HG03175 (cell line): ENCODE results near the gene TPCN1.

Experiments
- ATAC-seq: cut with Tn5 transposase; IDR thresholded peaks from one replicate; pipeline ENCODE4 v1.9.1; 2021; ENCODE audit warnings: mild to moderate bottlenecking, moderate library complexity; ENCODE audit not compliant: unreplicated experiment

The TPCN1 gene

DNA sequence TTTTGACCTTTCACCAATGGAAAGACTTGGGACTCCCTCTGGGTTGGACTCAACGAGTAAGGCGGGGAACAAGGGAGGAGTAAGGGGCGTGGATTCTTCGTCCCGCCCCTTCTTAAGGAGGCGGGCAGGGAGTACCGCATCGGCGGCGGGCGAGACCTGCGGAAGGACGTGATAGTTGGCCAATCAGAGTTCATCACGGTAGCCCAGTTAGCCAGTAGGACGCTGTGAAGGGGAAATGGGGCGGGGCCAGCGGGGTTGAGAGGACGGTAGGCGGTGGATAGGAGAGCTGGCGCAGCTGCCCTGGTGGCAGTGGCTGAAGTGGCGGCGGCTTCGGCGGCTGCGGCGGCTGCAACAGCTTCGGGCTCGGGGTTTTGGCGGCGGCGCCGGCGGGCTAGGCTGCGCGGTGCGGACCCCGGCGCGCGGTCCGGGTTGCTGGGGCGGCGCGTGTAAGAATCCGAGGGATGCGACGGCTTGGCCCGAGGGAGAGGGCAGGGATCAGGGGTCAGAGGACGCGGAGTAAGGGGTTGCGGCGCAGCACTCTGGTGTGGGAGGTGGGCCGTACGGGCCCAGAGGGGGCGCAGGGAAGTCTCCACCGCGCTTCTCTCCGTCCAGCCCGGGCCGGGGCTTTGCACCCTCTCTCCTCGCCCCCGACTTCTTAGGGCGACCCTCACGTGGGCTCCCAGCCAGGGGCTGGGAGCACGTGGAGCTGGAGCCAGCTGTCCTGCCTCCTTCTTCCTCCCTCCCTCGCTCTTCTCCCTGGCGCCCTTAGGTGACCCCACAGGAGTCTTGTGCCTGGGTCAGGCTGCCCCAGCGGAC lies at the start of gene TPCN1:
TPCN1 (plus strand) TSS at position 284 of the 816 bp plus-strand sequence. CDS start 5,389 bp downstream, outside the sequence.
- ATAC-seq, result peak; percentile 88

DNA sequence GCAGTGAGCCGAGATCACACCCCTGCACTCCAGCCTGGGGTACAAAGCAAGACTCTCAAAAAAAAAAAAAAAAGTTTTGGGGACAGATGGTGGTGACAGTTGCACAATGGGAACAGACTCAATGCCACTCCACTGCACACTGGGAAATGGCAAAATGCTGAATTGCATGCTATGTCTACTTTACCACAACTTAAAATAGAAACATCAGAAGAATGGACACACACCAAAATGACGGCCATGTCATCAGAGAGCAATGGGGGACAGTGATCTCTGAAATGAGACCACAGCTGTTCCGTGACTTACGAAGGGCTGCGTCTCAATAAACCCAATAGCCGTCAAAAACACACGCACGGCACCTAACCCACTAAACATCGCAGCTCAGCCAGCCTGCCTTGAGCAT lies 49.7 kb upstream of the TPCN1 start:
- ATAC-seq, result no peak

DNA sequence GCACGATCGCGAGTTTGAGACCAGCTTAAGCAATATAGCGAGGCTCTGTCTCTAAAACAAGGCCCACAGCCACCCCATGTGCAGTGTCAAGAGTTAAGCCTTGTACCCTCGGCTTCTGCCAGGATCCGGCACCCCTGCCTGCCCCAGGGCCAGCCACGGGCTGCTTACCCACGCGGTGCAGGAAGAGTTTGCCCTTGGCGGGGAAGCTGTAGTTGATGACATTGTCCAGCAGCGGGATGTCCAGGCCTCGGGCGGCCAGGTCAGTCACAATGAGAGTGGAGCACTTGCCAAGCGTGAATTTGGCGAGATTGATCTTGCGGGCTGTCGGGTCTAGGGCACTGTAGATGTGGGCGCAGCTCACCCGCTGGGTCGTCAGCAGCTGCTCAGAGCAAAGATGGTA lies 49.1 kb upstream of the TPCN1 start:
- no peak for ATAC-seq

DNA sequence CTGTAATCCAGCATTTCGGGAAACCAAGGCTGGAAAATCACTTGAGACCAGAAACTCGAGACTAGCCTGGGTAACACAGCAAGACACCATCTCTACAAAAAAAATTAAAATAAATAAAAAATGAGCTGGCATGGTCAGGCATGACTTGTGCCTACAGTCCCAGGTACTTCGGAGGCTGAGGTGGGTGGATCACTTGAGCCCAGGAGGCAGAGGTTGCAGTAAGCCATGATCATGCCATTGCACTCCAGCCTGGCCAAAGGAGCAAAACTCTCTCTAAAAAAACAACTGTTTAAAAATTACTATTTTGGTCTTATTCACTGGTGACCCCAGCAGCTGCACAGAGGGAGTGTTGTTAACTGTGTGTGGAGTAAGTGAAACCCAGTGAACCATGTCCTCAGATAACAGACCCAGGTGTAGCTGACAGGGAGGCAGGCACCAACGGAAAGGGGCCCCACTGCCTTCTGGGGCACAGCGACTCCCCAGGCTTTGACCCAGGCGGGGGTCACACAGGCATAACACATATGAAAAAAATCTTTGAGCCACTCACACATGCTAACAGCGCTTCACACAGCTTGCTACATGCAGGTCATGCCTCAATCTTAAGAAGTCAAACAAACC lies 48.1 kb upstream of the TPCN1 start:
- no peak for ATAC-seq

DNA sequence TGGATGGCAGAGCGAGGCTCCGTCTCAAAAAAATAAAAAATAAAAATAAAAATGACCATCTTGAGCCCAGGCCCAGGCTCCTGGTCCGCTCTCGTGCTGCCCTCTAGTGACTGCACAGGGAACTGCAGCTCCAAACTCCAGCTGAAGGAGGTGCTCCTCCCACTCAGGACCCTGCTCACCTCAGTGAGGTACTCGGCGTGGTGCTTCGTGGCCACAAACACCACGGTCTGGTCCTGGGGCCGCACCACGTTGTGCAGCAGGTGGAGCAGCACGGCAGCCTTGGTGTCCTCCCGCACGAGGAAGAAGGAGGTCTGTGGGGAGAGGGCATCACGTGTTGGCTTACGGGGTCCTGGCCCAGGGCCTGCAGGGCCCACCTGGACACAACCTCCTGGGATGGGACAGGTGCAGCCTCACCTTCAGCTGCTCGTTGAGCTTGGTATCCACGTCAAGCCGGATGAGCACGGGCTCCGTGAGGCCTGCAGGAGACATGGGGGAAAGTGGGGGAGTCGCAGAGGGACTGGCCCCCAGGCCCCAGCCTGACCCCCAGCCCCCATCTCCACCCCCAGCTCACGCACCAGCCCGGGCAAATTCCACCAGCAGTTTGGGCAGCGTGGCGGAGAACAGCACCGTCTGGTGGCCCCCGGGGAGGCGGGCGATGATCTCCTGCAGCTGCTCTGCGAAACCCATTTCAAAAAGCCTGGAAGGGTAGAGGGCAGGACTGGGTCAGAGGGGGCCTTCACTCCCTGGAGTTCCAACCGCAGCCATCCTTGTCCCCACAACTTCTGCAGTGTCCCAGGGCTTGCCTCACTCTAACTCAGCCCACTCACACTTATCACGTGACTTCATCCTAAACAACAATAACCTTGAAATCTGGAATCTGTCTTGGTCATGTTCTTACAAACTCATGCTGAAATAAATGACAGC lies 46.5 kb upstream of the TPCN1 start:
- no peak for ATAC-seq

DNA sequence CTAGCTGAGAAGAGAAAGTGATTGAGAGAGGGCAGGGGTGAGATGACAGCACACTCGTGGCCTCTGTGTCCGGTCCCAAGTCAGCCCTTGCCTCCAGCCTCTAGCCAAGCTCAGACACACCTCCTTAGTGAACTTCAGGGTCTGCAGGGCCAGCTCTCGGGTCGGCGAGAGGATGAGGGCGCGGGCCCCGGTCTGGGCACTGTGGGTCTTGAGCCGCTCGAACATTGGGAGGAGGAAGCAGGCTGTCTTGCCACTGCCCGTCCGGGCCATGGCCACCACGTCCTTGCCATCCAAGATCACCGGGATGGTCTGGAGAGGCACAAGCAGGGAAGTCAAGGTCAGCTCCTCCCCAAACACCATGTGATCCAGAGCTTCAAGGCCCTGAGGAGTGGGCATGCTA lies 42.2 kb upstream of the TPCN1 start:
- no peak for ATAC-seq

DNA sequence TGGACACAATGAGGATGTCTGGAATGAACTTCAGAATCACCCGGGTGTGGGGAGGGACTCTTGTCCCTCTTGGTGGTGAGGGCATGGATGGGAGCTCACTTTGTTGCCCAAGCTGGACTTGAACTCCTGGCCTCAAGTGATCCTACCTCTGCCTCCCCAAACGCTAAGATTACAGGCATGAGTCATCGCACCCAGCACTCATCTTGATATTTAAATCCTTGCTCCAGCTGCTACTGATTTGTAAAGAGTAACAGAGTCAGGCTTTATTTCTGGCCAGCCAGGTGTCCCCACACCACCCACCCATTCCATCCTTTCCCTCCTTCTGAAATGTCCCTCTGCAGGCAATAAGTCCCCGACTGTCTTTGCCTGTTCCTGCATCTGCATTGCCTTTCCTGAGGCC lies 40.9 kb upstream of the TPCN1 start:
- ATAC-seq, result no peak

DNA sequence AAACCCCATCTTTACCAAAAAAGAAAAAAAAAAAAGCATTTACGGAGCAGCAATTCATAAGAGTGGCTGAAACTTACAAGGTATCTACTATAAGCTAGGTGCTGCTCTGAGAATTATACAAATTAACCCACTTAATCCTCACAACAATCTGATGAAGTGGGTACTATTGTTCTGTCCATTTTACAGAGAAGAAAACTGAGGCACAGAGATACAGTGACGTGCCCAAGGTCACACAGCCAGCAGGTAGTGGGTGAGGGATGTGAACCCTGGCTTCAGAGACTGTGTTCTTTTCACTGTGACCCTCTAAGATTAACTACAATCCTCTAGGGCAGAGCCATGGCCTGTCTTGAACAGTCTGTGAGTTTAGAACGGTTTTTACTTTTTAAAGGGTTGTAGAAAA lies 39.3 kb upstream of the TPCN1 start:
- no peak for ATAC-seq

DNA sequence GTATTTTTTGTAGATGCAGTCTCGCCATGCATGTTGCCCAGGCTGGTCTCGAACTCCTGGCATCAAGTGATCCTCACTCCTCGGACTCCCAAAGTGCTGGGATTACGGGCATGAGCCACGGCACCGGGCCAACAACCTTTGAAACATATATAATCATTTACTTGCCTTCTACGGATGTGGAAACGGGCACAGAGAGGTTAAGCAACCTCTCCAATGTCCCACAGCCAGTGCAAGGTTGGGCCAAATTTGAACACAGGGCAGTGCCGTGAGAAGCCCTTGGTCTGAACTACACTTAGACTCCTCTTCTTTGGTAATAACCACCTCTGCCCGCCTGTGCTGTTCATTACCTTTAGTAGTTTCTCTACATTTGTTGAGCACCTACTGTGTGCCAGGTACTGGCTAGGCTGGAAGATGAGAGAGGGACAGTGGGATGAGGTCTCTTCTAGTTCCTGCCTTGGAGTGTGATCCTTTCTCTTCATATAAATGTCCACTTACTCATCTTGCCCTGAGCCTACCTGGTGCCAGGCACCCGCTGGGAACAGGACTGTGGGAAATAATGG lies 38.2 kb upstream of the TPCN1 start:
- ATAC-seq, result no peak

DNA sequence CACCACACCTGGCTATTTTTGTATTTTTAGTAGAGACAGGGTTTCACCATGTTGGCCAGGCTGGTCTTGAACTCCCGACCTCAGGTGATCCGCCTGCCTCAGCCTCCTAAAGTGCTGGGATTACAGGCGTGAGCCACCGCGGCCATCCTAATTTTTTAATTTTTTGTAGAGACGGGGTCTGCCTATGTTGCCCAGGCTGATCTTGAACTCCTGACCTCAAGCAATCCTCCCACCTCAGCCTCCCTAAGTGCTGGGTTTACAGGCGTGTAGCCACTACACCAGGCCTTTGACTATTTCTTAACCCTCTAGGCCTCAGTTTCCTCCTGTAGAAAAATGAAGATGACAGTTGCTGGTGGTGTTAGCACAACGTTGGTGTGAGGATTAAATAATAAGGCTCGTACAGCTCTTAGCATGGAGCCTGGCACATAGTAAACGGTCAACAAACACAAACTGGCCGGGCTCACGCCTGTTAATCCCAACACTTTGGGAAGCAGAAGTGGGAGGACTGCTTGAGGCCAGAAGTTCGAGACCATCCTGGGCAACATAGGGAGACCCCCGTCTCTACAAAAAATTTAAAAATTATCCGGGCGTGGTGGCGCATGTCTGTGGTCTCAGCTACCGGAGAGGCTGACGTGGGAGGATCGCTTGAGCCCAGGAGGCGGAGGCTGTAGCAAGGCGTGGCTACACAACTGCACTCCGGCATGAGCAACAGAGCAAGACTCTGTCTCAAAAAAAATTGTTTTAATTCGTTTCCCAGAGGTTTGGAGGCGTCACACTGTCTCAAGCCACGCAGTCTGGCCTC lies 37.0 kb upstream of the TPCN1 start:
- peak; percentile 52 for ATAC-seq

DNA sequence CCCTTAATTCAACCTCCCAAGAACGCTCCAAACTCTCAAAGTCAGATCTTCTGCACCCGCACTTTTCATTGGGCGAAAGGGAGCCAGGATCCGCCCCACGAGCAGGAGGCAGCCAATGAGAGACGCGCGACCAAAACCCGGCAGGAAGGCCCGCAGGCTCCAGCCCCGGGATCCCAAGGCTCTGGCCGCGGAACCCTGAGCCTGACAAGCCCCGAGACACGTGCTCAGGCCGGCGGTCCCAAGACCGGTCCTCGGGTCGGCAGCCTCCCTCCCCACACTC lies 36.4 kb upstream of the TPCN1 start:
- ATAC-seq, result peak; percentile 82

DNA sequence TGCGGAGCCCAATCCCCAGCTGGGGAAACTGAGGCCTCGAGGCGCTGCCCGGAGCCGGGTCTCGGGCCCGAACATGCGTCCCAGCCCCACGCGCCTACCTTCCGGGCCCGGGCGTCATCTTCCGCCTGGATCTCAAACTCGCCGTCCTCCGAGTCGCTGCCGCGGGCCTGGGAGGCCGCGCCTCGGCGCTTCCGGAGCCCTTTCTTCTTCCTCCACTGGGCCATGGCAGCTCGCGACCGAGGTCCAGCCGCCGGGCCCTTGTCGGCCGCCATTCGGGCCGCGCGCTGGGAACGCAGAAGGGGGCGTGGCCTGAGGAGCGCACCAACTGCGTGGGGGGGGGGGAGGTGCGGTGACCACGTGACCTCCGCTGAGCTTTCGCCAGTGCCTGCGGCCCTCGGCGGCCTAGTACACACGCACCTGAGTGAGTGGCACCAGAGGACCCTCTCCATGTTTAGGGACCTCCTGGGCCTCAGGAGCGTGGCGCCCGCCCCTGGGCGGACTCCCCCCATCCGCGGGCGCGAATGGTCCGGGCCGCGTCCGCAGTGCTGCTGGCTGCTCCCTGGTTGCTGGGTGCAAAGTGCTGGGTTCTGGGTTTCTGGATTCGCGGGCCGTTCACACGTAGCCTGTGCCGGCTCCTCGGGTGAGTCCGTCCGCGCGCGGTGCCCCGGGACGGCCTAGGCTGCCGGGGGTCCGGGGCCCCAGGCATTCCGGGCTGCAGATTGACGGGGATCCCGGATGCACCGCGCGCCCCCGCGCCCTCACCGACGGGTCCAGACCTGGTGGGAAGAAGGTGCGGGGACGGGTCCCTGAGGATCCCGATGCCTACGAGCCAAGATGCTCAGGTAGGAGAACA lies 35.9 kb upstream of the TPCN1 start, which contains the start of the genes DDX54 and RITA1:
DDX54 (minus strand) TSS at position 299 of the 853 bp plus-strand sequence; CDS start at position 272, 27 bp downstream.
RITA1 (plus strand) TSS at position 542 of the 853 bp plus-strand sequence. CDS start 1,026 bp downstream, outside the sequence.
- ATAC-seq, result peak; percentile 50

DNA sequence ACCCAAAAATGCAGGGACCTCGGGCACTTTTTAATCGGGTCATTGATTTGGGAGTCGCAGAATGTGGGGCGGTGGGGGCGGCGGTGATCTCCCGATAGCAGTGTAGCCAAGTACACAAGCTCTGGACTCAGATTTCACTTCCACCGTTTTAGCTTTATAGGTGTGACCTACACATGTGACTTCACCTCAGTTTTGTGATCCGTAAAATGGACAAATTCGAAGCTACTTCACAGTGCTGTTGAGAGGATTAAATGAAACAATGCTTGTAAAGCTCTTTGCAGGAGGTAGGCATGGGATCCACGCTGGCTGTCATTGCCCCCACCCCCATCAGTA lies 35.3 kb upstream of the TPCN1 start:
- ATAC-seq, result no peak

DNA sequence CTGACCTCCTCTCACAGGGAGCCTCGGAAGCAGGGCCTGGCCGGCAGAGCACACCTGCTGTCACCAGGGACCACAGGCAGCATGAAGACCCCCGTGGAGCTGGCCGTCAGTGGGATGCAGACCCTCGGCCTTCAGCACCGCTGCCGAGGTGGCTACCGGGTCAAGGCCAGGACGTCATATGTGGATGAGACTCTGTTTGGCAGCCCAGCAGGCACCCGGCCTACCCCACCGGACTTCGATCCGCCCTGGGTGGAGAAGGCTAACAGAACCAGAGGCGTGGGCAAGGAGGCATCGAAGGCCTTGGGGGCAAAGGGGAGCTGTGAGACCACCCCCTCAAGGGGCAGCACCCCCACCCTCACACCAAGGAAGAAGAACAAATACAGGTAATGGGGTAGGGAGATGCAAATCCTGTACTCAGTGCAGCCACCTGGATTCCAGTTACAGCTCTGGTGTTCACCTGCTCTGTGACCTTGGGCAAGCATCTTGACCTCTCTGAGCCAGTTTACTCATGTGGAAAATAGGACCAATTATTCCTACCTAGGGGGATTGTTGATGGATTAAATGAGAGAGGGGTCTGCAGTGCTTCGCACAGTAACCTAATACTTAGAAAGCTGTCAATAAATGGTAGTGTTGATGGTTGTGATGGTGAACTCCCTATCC lies 34.5 kb upstream of the TPCN1 start:
- ATAC-seq, result no peak

DNA sequence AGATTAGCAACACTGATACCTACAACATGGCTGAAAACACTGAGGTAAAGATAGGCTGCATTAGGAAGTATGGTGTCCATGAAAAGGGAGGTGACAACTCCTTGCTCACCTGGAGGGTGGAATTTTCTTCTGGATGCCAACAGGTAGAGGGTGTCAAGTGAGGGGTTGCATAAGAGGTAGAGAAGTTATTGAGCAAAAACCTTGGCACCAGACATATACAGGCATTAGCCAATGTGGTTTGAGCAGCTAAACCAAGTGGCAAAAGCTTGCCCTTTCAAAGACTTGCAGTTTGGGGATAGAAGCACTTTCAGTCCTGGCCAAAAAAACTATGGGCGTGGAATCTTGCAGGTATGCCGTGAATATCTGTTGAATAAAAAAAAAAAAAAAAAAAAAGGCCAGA lies 31.9 kb upstream of the TPCN1 start:
- no peak for ATAC-seq

DNA sequence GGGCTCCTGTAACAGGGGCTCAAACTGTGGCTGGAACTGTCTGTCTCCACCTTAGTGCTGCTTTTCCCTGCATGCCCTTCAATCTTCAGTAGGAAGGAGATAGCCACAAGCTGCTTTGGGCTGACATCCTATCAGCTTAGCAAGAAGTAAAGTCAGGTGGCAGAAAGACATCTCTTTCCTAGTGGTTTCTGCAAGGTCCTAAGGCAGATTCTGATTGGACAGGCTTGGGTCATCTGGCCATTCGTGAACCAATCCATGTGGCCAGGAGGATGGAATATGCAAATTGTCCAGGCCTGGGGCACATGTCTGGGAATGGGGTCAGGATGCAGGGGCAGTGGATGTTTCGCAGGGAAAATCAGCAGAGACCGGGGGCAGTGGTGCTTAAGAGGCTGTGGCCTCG lies 30.5 kb upstream of the TPCN1 start:
- ATAC-seq, result no peak

DNA sequence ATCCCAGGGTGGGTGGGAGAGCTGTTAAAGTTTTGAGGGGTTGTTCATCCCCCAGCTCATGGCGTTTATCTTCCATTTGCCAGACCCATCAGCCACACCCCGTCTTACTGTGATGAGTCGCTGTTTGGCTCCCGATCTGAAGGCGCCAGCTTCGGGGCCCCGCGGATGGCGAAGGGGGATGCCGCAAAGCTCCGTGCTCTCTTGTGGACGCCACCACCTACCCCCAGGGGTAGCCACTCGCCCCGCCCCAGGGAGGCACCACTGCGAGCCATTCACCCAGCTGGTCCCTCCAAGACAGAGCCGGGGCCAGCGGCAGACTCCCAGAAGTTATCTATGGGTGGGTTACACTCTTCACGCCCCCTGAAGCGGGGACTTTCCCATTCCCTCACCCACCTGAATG lies 30.0 kb upstream of the TPCN1 start:
- ATAC-seq, result no peak

DNA sequence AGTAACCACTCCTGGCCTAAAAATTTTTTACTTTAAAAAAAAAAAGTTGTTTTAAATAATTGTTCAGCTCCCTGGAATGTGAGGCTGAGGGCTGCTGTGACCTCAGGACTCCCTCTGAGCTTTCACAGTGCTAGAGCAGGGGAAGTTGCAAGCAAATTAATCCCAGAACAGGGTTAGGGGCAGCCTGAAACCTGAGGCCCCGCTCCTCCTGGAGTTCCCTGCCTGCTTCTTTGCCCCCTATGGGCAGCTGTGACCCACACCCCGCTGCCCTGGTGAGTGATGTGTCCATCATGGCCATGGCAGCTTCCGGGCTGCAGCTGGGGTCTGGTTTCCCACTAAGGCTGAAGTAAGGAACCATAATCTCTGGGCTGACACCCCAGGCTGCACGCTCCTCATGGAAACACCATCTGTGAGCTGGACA lies 26.3 kb upstream of the TPCN1 start:
- no peak for ATAC-seq

DNA sequence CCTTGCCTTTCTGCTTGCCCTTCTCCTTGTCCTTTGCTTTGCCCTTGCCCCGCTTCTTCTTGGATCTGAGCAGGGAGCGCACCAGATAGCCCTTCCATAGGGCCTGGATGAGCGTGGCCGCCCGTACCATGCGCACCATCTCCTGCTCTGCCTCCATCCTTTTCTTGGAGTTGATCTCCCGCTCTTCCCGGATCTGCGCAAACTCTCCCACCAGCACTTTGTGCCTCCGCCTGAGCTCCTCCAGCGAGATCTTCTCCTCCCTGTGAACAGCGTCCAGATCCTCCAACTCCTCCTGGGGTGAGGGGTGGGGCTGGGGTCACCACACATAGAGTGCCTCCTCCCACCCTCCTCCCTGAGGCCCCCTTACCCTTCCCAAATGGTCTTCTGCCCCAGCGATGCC lies 25.7 kb upstream of the TPCN1 start:
- no peak for ATAC-seq
